ENCODE results near the gene INSC.

GRCh38 chr11:15248749-15249148, 134.0 kb downstream of the INSC start:
- no peak for TF ChIP-seq ZBTB1 (CRISPR knock-in tag; IDR thresholded peaks at IDR 0.05; ENCODE audit: borderline replicate concordance, low read depth)
- TF ChIP-seq ZNF707 (CRISPR knock-in tag; conservative IDR thresholded peaks at IDR 0.05) = no peak
- TF ChIP-seq RBM39 (optimal IDR thresholded peaks at IDR 0.05; ENCODE audit: low read depth, low read length) = no peak
- TF ChIP-seq POLR2AphosphoS5 (IDR thresholded peaks at IDR 0.05; ENCODE audit: control insufficient read depth, insufficient read depth, low read depth, low read length) = no peak
- no peak for TF ChIP-seq CHD1 (IDR thresholded peaks at IDR 0.05; ENCODE audit: low read length)
- no peak for TF ChIP-seq ZC3H11A (IDR thresholded peaks at IDR 0.05; ENCODE audit: low read depth, low read length)
- no peak for TF ChIP-seq TEAD4 (IDR thresholded peaks at IDR 0.05; ENCODE audit: low read length)
- TF ChIP-seq TEAD4 (CRISPR knock-in tag; IDR thresholded peaks at IDR 0.05; ENCODE audit: borderline replicate concordance) = no peak
- TF ChIP-seq CTCF (IDR thresholded peaks at IDR 0.05 in 2 of 3, conservative IDR thresholded peaks at IDR 0.05 in 1 of 3; ENCODE audit: insufficient read depth in 2 of 3, low read depth in 1 of 3, low read length in 3 of 3) = no peak
- TF ChIP-seq SMARCC2 (IDR thresholded peaks at IDR 0.05; ENCODE audit: low read depth) = no peak
- no peak for TF ChIP-seq ADNP (tag; IDR thresholded peaks at IDR 0.05)
- no peak for TF ChIP-seq RFX7 (CRISPR knock-in tag; IDR thresholded peaks at IDR 0.05)
- TF ChIP-seq ELF1 (tag; IDR thresholded peaks at IDR 0.05) = no peak
